DOHH2 (cell line): Measurements from ENCODE around the gene CNKSR1.

ENCODE experiments used
- H3F3A ChIP-seq: fragments of 200-600 bp; sonication (generic), shearing (Covaris generic); 2 replicates; pipeline ENCODE4 v1.6.0; 2016; ENCODE audit warnings: antibody characterized with exemption, mild to moderate bottlenecking; ENCODE audit not compliant: control insufficient read depth, insufficient read depth
- H3K27ac ChIP-seq: fragments of 200-600 bp; sonication (generic); 2 replicates; pipeline ENCODE4 v1.5.1; 2014; ENCODE audit warnings: low read depth, mild to moderate bottlenecking, low read length, moderate library complexity
- H3K27me3 ChIP-seq: fragments of 200-600 bp; sonication (generic); 2 replicates; pipeline ENCODE4 v1.6.1; 2014; ENCODE audit warnings: mild to moderate bottlenecking, low read length, mixed read lengths; ENCODE audit not compliant: control insufficient read depth
- H3K36me3 ChIP-seq: fragments of 200-600 bp; sonication (generic); 2 replicates; pipeline ENCODE4 v1.6.1; 2014; ENCODE audit warnings: mild to moderate bottlenecking, low read length, moderate library complexity, mixed read lengths; ENCODE audit not compliant: control insufficient read depth
- H3K4me1 ChIP-seq: fragments of 200-600 bp; sonication (generic); 2 replicates; pipeline ENCODE4 v1.6.1; 2014; ENCODE audit warnings: mild to moderate bottlenecking, low read length, mixed read lengths; ENCODE audit not compliant: control insufficient read depth
- H3K4me2 ChIP-seq: fragments of 200-600 bp; sonication (generic); 2 replicates; pipeline ENCODE4 v1.6.0; 2014; ENCODE audit warnings: mild to moderate bottlenecking, low read length, moderate library complexity
- H3K4me3 ChIP-seq: fragments of 200-600 bp; sonication (generic); 2 replicates; pipeline ENCODE4 v1.5.1; 2014; ENCODE audit warnings: mild to moderate bottlenecking, low read length, mixed read lengths
- H3K79me2 ChIP-seq: fragments of 200-600 bp; sonication (generic); 2 replicates; pipeline ENCODE4 v1.6.1; 2014; ENCODE audit warnings: mild to moderate bottlenecking, low read length, mixed read lengths; ENCODE audit not compliant: control insufficient read depth
- H3K9me2 ChIP-seq: fragments of 200-600 bp; sonication (generic); replicated peaks from 2 replicates; pipeline ENCODE4 v1.6.1; 2014; ENCODE audit warnings: mild to moderate bottlenecking, low read length, mixed read lengths; ENCODE audit not compliant: control insufficient read depth
- H3K9me3 ChIP-seq: fragments of 200-600 bp; sonication (generic); 2 replicates; pipeline ENCODE4 v1.6.1; 2014; ENCODE audit warnings: antibody characterized with exemption, low read length, mixed read lengths; ENCODE audit not compliant: control insufficient read depth, insufficient read depth
- H4K20me1 ChIP-seq: fragments of 200-600 bp; sonication (generic); 2 replicates; pipeline ENCODE4 v1.6.0; 2014; ENCODE audit warnings: low read depth, mild to moderate bottlenecking, antibody characterized with exemption, low read length, moderate library complexity; ENCODE audit not compliant: control insufficient read depth, insufficient read depth
- CTCF ChIP-seq: fragments of 200-600 bp; sonication (generic); IDR thresholded peaks from one replicate; pipeline ENCODE4 v1.5.1; 2014; ENCODE audit warnings: antibody characterized with exemption, mild to moderate bottlenecking, low read depth, low read length; ENCODE audit not compliant: poor library complexity, severe bottlenecking
- EZH2phosphoT487 ChIP-seq: fragments of 200-600 bp; sonication (generic); IDR thresholded peaks from 2 replicates; pipeline ENCODE4 v1.6.1; 2017; ENCODE audit warnings: borderline replicate concordance, mild to moderate bottlenecking, antibody characterized with exemption, low read length, moderate library complexity, mixed read lengths

Gene CNKSR1

GRCh38 chr1:26177182-26177684 is at the start of gene CNKSR1:
Gene CNKSR1 (plus strand): TSS chr1:26177491. CDS start chr1:26177548, 57 bp downstream.
- no peaks in the 10 kb centered on the region for H3K9me2 ChIP-seq
- peaks cover 12% of the 10 kb centered on the region for H3K4me1 ChIP-seq
- H3K9me3 ChIP-seq = no peaks in the 10 kb centered on the region
- no peaks in the 10 kb centered on the region for H3K27me3 ChIP-seq
- H3K4me2 ChIP-seq = no peak within 1 kb of the TSS
- H3F3A ChIP-seq = peaks cover 3% of the 10 kb centered on the region; the same call in 1 of the 2 replicates
- H3K4me3 ChIP-seq = no peak within 1 kb of the TSS
- H3K79me2 ChIP-seq = no peaks in the 10 kb centered on the region
- H4K20me1 ChIP-seq = no peaks in the 10 kb centered on the region
- H3K36me3 ChIP-seq = peaks cover 1% of the 10 kb centered on the region
- no peak for TF ChIP-seq CTCF
- H3K27ac ChIP-seq = no peak within 1 kb of the TSS

GRCh38 chr1:26129778-26130177 is 47.5 kb upstream of the CNKSR1 start:
- Histone ChIP-seq H3K27me3 (no peaks in the 10 kb centered on the region), H3K9me2 (no peaks in the 10 kb centered on the region), H3K4me1 (peaks cover 34% of the 10 kb centered on the region), H4K20me1 (no peaks in the 10 kb centered on the region), H3K9me3 (no peaks in the 10 kb centered on the region), H3K79me2 (peaks cover 2% of the 10 kb centered on the region; the same call in 1 of the 2 replicates), H3K4me2 (no peak overlapping the region), H3K4me3 (no peak overlapping the region), H3K36me3 (peaks cover 3% of the 10 kb centered on the region), H3K27ac (no peak overlapping the region), H3F3A (peaks cover 15% of the 10 kb centered on the region)
- no peak for TF ChIP-seq CTCF
- no peak for TF ChIP-seq EZH2phosphoT487

- Histone ChIP-seq H3K4me3 (no peak overlapping the region), H3K27me3 (no peaks in the 10 kb centered on the region), H4K20me1 (no peaks in the 10 kb centered on the region), H3K27ac (no peak overlapping the region), H3K36me3 (no peaks in the 10 kb centered on the region), H3K4me2 (no peak overlapping the region), H3K79me2 (no peaks in the 10 kb centered on the region), H3K9me3 (no peaks in the 10 kb centered on the region), H3K9me2 (no peaks in the 10 kb centered on the region), H3K4me1 (peaks cover 27% of the 10 kb centered on the region), H3F3A (peaks cover 8% of the 10 kb centered on the region)
- TF ChIP-seq EZH2phosphoT487 (no peak), CTCF (no peak)
These were observed 46.6 kb upstream of the CNKSR1 start for GRCh38 chr1:26130695-26131094.
